GM13976 (cell line): ENCODE measurements around the gene NUP93.
A peak's percentile ranks its signal among the peaks of the same experiment; 100 is the strongest.
"Not testable (repeated sequence)": the region's sequence is repeated elsewhere in the genome, so short reads cannot be mapped to it uniquely, and the experiment has no call there.

Experiments used
- DNase-seq: peaks from one replicate; pipeline ENCODE4 v3.0.0; 2012; ENCODE audit warnings: low spot score
- CTCF ChIP-seq: IDR thresholded peaks from 2 replicates; pipeline ENCODE4 v1.5.1; 2012; ENCODE audit warnings: borderline replicate concordance, mild to moderate bottlenecking; ENCODE audit not compliant: insufficient read depth; ENCODE audit errors: extremely low read depth, missing control alignments, control extremely low read depth
- in situ Hi-C: fragments of 300-500 bp; cut with MboI; formaldehyde crosslinking; loops from one replicate; pipeline ENCODE4 v1.12.0; 2022; ENCODE audit warnings: low sequenced_read_pairs, mixed read lengths, inconsistent platforms; ENCODE audit not compliant: unreplicated experiment

NUP93 gene

DNA sequence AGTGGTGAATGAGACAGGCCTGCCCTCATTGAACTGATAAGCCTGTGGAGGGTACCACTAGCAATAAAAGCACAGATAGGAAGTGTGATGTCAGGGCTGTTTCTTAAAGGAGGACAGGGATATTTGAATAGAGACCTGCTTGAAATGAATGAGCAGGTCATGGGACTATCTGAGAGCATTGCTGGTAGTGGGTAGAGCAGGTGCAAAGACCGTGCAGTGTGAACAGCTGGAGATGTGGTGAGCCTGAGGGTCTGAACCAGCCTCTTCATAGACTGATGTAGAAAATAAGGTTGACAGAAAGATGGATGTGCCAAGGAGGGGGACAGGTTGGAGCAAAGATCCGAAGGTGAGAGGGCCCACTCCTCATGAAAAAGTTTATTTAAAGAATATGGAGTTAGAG lies 2.4 kb downstream of the NUP93 start:
- no peak for TF ChIP-seq CTCF
- peak; percentile 40 for DNase-seq
- in situ Hi-C loops = no loop called here

DNA sequence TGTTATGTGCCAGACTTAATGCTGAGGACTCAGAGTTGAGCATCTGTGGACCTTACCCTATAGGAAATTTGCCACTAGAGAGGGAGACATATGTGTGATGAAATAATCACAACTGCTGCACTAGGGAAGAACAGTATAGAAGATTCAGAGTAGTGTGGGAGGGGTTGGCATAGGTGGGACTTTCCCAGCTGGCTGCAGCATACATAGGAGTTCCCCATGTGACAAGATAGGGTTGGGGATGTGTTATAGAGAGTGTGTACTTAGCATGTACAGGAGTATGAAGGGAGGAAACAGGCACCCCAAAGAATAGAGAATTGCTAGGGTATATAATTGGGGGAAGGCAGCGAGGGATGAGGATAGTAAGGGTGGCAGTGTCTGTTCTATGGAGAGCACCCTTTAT lies 2.9 kb downstream of the NUP93 start:
- peak; percentile 41 for DNase-seq
- TF ChIP-seq CTCF = no peak
- in situ Hi-C loops = no loop called here

- in situ Hi-C loops = no loop called here
- DNase-seq = no peak
- TF ChIP-seq CTCF = no peak
Measured at GRCh38 chr16:56734429-56734828, 4.5 kb downstream of the NUP93 start.

- no peak for DNase-seq
- in situ Hi-C loops = no loop called here
- no peak for TF ChIP-seq CTCF
Measured at GRCh38 chr16:56736476-56736875, 6.5 kb downstream of the NUP93 start.

GRCh38 chr16:56737539-56737938 lies 7.6 kb downstream of the NUP93 start:
- in situ Hi-C loops = no loop called here
- DNase-seq = no peak
- TF ChIP-seq CTCF = no peak

DNA sequence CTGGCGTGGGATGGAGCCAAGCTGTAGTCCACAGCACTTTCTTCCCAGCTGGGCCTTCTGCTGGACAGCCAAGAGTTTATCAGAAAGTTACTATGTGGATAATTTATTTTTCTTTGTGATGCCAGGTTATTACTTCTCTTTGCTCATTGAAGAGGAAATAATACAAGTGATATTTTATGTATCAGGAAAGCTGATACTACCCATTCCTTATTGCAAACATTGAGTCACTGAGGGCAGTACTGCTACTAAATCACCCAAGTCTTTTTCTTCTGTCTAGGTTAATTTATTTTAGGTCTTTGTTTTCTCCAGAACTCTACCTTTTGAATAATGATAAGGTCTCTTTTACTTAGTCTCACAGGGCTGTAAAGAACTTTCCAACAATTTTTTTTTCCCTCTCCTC lies 8.3 kb downstream of the NUP93 start:
- no peak for TF ChIP-seq CTCF
- DNase-seq = no peak
- in situ Hi-C loops = no loop called here

DNA sequence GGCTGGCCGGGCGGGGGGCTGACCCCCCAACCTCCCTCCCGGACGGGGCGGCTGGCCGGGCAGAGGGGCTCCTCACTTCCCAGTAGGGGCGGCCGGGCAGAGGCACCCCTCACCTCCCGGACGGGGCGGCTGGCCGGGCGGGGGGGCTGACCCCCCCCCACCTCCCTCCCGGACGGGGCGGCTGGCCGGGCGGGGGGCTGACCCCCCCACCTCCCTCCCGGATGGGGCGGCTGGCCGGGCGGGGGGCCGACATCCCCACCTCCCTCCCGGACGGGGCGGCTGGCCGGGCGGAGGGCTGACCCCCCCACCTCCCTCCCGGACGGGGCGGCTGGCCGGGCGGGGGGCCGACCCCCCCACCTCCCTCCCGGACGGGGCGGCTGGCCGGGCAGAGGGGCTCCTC lies 9.4 kb downstream of the NUP93 start:
- in situ Hi-C loops, DNase-seq: not testable (repeated sequence)
